Activated naive CD4-positive, alpha-beta T cell (primary cell): Measurements from ENCODE around the gene HOXC9.

ENCODE experiments used
- DNase-seq, 4 experiments: peaks; one replicate each; lab custom pipeline; 2025; lab: John Stamatoyannopoulos, UW

Gene HOXC9

GRCh38 chr12:53988541-53989226 lies 11.3 kb upstream of the HOXC9 start:
- no peak for DNase-seq

DNA sequence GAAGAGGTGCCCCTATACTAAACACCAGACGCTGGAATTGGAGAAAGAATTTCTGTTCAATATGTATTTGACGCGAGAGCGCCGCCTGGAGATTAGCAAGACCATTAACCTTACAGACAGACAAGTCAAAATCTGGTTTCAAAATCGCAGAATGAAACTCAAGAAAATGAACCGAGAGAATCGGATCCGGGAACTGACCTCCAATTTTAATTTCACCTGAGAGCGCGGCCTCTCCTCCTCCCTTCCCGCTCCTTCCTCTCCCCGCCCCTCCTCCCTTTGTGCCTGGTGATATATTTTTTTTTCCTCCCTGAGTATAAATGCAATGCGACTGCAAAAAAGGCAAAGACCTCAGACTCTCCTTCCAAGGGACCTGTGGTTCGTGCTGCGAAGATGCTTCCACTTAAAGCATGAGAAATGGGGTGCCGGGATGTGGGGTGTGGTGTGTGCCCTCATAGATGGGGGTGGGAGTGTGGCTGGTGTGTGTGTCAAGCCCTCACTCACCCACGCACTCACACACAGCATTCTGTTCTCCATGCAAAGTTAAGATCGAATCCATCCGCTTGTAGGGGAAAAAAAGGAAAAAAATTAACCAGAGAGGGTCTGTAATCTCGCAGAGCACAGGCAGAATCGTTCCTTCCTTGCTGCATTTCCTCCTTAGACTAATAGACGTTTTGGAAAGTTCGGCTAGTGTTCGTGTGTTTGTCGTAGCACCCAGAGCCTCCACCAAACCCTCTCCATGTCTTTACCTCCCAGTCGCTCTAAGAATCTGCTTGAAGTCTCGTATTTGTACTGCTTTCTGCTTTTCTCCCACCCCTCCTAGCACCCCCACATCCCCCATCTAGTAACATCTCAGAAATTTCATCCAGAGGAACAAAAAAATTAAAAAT lies 10.5 kb upstream of the HOXC9 start:
- no peak for DNase-seq

GRCh38 chr12:53990311-53991076 lies 9.5 kb upstream of the HOXC9 start:
- no peak for DNase-seq

- DNase-seq: no peak
These were observed 8.9 kb upstream of the HOXC9 start for GRCh38 chr12:53991077-53991460.

DNA sequence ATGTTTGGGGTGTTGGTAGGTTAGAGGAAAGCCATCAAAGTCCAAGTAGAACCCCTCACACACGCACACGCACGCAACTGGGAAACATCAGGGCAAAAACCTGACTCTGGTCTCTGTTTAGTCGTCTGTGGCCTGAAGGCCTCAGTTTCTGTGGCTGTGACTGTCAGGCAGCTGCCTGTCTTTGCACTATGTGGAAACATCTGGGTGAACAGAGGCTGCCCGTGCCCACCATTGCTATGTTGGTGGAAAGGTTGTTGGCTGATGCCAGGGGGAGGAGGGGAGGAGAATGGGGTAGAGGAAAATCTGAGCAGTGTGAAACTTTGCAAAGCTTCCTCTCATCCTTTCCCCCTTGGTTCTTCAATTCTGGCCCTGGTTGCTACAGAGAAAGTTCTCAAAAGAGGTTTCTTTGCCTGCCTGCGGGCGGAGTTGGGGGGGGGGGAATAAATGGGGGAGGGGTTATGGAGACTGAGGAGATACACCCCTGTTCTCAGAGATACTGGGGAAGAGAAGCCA lies 7.5 kb upstream of the HOXC9 start:
- no peak for DNase-seq

DNA sequence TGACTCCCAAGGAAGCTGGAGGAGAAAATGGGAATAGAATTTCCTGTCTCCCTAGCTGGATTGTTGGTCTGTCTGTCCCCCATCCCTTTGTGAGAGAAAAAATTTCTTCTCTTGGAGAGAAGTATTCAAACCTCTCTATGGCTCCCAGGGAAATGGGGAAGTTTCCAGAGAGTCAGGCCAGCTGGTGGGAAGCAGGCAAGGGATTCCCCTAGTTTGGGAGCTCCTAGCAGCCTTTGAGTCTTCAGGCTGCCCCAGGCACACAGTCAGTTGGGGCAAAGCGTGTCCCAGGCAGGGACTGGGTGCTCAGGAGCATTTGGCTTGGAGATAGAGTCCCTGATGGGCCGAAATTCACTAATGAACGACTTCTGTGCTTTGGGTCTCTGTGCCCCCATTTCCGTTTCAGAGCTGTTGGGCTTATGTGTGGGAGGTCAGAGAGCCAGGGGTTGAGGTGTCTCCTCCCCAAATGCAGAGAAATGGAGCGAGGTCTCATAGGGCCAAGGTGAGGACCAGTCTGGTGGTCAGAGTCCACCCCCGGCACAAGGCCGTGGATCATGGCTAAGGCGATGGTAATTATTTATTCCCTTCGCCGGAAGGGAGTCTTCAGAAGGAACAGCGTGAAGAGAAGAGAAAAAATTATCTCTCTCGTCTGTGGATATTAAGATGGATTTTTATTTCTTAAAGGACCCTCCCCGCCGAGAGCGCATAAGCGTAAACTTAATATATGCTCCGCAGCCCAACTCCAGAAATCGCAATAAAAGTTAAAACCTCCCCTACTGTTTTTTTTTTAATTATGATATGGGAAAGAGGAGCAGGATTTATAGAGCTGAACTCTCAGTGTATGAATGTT lies 6.6 kb upstream of the HOXC9 start:
- no peak for DNase-seq

DNA sequence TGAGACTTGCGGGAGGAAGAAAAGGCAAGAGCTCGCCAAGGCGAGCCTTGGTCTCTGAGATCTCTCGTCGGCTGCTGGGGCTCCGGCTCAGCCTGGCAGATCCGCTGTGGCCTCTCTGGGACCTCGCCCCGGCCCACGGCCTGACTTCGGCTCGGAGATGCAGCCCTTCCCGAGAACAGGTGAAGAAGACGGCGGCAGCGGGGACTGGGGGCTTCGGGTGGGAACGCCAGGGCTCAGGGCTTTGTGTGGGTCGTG lies 6.0 kb upstream of the HOXC9 start:
- DNase-seq: no peak

- DNase-seq: no peak
These were observed 5.5 kb upstream of the HOXC9 start for GRCh38 chr12:53994264-53995001.

DNA sequence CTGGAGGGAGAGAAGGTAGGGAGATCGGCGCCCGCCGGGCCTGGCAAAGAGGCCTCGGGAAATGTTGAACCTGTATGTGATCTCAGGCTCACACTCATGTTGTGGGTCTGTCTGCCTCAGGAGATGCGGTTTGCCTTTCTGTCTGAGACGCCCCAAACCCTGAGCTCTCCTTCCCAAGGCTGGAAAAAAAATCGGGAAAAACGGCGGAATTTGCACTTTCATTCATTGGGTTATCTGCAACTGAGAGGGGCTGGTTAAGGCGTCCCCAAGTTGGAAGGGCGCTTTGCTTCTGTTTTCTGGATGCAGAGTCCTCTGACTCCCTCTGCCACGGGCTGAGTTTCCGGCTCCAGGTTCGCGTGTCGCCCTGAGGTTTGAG lies 5.0 kb upstream of the HOXC9 start:
- no peak for DNase-seq

DNA sequence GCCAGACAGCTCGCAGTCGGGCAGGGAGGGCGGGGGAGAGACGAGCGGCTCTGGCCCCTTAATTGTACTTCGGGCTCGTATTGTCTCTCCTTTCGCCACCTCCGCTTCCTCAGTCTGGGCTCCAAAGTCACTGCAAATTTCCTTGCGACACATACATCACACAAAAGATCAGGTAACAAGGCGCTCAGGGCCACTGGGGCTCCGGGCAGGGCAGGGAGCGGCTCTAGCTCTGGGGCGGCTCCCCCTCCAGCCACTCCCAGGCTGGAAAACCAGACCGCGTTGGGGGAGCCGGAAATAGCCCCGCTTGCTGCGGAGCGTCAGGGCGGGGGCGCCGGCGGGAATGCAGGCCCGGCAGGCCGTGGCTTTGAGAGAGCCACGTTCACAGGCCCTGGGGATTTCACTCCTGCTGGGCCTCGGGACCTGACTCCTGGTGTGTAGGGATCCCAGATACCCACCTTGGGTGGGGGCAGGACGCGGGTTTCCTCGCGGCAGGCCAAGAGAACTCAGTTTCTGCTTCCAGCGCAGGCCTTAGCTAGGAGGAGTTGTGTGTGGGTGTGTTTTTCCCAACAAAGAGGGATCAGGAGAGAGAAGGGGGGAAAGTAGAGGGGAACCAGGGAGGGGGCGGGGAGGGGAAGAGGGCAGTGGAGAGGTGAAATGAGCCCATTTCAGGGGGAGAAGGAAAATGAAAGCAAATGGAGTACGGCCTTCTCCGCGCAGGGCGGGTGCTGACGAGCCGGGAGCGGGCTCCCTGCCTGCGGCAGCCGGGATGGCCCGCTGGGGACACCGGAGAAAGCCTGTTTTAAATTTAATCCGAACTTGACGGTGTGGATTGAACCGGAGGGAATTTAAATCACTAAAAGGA lies 4.4 kb upstream of the HOXC9 start:
- no peak for DNase-seq

GRCh38 chr12:53996240-53997203 lies 3.4 kb upstream of the HOXC9 start:
- no peak for DNase-seq

DNA sequence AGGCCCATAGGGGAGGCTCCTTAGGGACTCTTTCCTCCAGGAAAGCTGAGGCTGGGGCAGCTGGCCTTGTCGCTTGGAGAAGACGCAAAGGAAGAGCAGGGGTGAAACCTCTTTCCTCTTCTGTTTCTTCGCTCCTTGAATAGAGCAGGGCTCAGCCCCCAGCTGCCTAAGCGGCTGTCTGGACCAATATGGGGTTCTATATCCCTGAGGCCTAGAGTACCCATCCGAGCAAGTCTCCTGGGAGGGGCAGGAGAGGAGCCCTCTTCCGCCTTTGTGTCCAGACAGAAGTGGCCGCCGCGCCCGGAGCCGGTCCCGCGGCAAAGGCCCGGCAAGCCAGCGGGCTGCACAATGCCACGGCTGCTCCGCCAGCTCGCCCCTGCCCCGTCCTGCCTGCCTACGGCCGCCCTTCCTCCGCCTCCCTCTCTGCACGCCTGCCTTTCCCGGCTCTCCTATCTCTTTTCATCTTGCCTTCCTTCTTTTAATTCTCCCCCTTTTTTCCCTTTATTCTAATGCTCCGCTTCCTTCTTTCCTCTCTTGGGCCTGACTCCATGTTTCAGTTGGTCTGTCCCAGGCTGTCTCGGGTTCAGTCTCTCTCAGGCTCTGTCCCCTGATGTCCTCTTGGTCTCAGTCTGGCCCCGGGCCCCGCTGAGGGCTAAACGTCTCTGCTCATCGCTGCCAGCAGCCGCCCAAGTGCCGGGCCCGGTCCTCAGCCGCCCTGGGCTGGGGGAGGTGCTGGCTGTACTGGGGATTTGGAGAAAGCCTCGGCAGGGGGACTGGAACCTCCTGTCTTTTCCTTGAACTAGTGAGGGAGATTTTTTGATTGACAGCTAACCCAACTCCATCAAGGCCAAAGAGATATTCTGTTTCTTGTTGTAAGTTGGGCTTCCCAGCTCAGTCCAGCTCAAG lies 2.5 kb upstream of the HOXC9 start:
- DNase-seq: no peak

DNA sequence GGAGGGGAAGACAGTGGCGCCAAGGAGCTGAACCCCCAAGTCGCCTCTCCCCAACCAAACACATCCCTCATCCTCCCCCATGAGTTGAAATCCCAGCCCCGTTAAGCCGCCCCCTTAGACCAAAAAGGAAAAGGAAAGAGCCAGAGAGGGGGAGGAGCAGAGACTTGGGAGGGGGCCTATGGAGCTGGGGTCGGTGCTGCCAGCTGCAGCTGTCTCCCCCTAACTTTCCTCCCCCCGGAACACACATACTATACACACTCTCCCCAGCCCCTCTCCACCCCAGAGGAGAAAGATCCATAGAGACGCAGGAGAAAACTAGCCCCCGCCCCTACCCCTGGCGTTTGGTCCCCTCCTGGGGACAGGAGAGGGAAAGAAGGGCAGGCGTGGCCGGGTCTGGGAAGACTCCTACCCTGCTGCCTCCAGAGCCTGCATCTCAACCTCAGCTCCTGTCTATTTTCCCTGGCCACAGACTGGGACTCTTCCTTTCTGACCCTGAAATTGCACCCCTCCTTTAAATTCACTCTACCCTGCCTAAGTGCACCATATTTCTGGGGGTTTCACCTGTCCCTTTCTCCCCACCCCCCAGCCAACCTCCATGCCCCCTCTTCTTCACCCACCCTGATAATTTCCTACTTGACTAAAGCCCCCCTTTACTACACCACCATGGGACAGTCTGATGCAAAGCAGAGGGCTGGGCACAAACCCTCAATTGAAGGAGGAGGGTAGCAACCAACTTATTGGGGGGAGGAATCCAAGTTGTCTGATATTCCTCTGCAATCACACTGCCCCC lies 1.7 kb upstream of the HOXC9 start:
- no peak for DNase-seq

DNA sequence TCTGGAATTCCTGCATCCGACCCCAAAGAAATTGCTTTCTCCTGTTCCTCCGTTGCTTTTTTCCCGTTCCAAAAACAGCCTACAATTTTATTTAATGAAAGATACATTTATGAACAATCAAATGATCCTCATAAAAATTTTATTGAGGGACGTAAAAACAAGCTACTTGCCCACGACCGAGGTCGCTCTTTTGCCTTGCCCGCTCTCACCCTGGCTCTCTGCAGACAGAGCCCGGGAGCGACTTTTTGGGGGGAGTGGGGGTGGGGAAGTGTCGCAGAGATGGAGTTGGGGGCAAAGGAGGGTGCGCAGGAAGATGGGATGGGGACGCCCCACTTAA lies 1.1 kb upstream of the HOXC9 start:
- DNase-seq: no peak

GRCh38 chr12:53999559-54000115 lies 324 bp upstream of the HOXC9 start:
- no peak for DNase-seq

DNA sequence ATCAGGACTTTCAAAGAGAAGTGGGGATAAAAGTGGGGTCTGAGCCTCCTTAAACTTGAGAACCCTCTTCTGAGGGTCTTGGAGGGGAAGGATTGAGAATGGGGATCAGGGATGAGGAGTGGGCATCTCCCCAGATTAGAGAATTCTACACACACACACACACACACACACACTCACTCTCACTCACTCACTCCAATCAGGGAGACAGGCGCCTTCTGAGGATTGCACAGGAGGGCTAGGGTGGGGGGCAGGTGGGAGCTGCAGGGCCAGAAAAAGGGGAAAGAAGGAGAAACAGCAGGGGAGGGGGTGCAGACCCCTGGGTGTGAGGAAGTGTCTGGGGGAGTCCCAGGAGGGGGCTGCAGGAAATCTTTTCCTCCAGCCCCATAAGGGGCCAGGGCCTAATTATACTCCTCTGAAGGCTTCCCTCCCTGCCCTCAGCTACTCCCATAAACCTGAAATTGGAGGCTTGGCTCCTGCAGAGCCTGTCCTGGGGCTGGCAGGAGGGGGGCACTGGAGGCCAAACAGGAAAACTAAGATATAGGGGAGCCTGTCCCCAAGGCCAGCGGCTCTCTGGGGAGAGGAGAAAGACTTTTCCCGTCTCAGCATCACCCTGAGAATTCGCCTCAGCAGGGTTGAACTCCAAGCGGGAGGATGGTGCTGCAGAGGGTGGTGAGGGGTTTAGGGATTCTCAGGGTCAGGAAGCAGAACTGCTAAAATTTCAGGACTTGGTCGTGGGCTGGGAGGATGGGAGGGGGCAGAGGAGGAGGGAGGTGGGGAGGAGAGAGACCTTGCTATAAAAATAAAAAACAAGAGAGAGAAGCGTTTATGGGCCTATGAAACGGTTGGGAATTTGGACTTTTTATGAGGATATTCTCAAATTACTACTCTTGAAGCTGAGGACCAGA lies 1.6 kb downstream of the HOXC9 start:
- no peak for DNase-seq
